ENCODE data around the gene ROS1.

ROS1 gene

DNA sequence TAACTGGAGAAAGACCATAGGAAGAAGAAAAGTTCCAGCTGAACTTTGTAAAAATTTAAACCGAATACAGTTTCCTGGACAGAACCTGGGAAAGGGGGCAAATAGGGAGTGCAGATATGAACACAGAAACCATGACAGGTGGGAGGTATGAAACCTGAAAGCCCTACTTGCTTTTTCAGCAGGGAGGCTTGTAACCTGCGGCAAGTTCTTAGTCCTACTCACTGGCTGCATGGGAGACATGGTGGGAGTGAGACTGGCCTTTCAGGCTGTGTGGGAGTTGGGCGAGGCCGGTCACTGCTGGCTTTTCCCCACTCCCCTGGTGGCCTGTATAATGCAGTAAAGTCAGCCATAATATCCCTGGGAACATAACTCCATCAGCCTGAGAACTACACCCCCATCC is 54.2 kb downstream of the ROS1 start:
- no peak overlapping the region for H3K27ac ChIP-seq (ENCODE audit: insufficient read depth in 1 of 2, low read depth in 1 of 2, low read length in 2 of 2, poor library complexity in 1 of 2, severe bottlenecking in 2 of 2)
- ChIA-PET POLR2A (no interaction called here), CTCF (no interaction called here)
- DNase-seq = no peak
- H3K4me1 ChIP-seq (ENCODE audit: control extremely low read depth in 1 of 4, control insufficient read depth in 4 of 4, insufficient read depth in 4 of 4, low read length in 3 of 4) = no peaks in the 10 kb centered on the region
- 93% methylated on average over 2 of the region's 4 CpGs for WGBS (ENCODE audit: insufficient coverage)
- H3K27me3 ChIP-seq (replicated peaks in 2 of 5; ENCODE audit: control insufficient read depth in 4 of 5, insufficient read depth in 5 of 5, low read length in 4 of 5) = peaks cover 0 to 6% (median 0%) of the 10 kb centered on the region in 5 experiments
- H3K4me3 ChIP-seq (ENCODE audit: control insufficient read depth in 1 of 7, extremely low read depth in 1 of 7, insufficient read depth in 4 of 7, low read depth in 2 of 7, low read length in 6 of 7) = no peak overlapping the region
- H3K9me3 ChIP-seq (ENCODE audit: control extremely low read depth in 1 of 5, control insufficient read depth in 4 of 5, insufficient read depth in 2 of 5, low read depth in 1 of 5, low read length in 4 of 5) = peaks cover 0 to 2% (median 0%) of the 10 kb centered on the region in 5 experiments
- no peaks in the 10 kb centered on the region for H3K36me3 ChIP-seq (ENCODE audit: control insufficient read depth in 4 of 4, insufficient read depth in 4 of 4, low read length in 3 of 4)

DNA sequence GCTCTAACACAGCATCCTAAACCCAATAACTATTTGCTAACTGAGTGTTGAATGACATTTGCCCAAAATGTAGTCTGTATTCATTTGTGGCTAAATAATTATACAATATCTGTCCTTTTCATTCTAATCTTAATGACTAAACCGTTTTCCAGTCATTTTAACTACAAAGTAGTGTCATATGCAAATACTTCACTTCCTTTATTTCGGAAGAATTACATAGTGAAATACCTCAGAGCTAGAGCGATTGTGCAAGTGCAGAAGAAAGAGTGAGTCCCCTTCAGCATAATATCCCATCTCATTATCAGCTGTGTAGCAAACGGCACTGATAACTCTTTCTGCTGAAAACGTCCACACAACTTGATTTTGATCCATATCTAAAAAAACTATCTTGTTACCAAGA is 66.2 kb downstream of the ROS1 start:
- no peak overlapping the region for H3K4me3 ChIP-seq (ENCODE audit: control insufficient read depth in 1 of 7, extremely low read depth in 1 of 7, insufficient read depth in 4 of 7, low read depth in 2 of 7, low read length in 6 of 7)
- DNase-seq = no peak
- POLR2A ChIA-PET = no interaction called here
- H3K27me3 ChIP-seq (replicated peaks in 2 of 5; ENCODE audit: control insufficient read depth in 4 of 5, insufficient read depth in 5 of 5, low read length in 4 of 5) = peaks cover 0 to 1% (median 0%) of the 10 kb centered on the region in 5 experiments
- CTCF ChIA-PET = no interaction called here
- no peaks in the 10 kb centered on the region for H3K9me3 ChIP-seq (ENCODE audit: control extremely low read depth in 1 of 5, control insufficient read depth in 4 of 5, insufficient read depth in 2 of 5, low read depth in 1 of 5, low read length in 4 of 5)
- H3K36me3 ChIP-seq (ENCODE audit: control insufficient read depth in 4 of 4, insufficient read depth in 4 of 4, low read length in 3 of 4) = no peaks in the 10 kb centered on the region
- no peak overlapping the region for H3K27ac ChIP-seq (ENCODE audit: insufficient read depth in 1 of 2, low read depth in 1 of 2, low read length in 2 of 2, poor library complexity in 1 of 2, severe bottlenecking in 2 of 2)
- H3K4me1 ChIP-seq (ENCODE audit: control extremely low read depth in 1 of 4, control insufficient read depth in 4 of 4, insufficient read depth in 4 of 4, low read length in 3 of 4) = no peaks in the 10 kb centered on the region
- WGBS (ENCODE audit: insufficient coverage) = 60% methylated on average over 1 of the region's 5 CpGs

DNA sequence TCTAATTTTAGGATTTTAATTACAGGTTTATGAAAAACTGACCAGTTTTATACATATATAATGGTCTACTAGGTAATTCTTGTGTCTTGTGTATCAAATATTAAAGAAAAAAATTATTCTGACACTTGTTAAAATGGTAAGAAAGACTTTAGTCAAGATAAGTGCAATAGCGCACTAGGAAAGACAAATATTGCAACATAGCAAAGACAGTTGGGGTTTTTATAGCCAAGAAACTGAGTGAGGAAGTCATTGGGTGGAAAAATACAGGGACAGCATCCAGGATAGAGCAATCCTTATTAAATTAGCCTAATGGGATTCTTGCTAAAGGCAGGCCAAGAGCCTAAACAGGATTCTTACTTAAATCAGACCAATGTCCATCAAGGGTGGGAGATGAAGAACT is 71.1 kb downstream of the ROS1 start:
- peaks cover 0 to 3% (median 0%) of the 10 kb centered on the region in 5 experiments for H3K27me3 ChIP-seq (replicated peaks in 2 of 5; ENCODE audit: control insufficient read depth in 4 of 5, insufficient read depth in 5 of 5, low read length in 4 of 5)
- no peak overlapping the region for H3K27ac ChIP-seq (ENCODE audit: insufficient read depth in 1 of 2, low read depth in 1 of 2, low read length in 2 of 2, poor library complexity in 1 of 2, severe bottlenecking in 2 of 2)
- CTCF ChIA-PET = no interaction called here
- no peak overlapping the region for H3K4me3 ChIP-seq (ENCODE audit: control insufficient read depth in 1 of 7, extremely low read depth in 1 of 7, insufficient read depth in 4 of 7, low read depth in 2 of 7, low read length in 6 of 7)
- no peaks in the 10 kb centered on the region for H3K9me3 ChIP-seq (ENCODE audit: control extremely low read depth in 1 of 5, control insufficient read depth in 4 of 5, insufficient read depth in 2 of 5, low read depth in 1 of 5, low read length in 4 of 5)
- POLR2A ChIA-PET = no interaction called here
- H3K4me1 ChIP-seq (ENCODE audit: control extremely low read depth in 1 of 4, control insufficient read depth in 4 of 4, insufficient read depth in 4 of 4, low read length in 3 of 4) = no peaks in the 10 kb centered on the region
- 100% methylated on average over 1 of the region's 1 CpG for WGBS (ENCODE audit: insufficient coverage)
- DNase-seq = no peak
- no peaks in the 10 kb centered on the region for H3K36me3 ChIP-seq (ENCODE audit: control insufficient read depth in 4 of 4, insufficient read depth in 4 of 4, low read length in 3 of 4)

DNA sequence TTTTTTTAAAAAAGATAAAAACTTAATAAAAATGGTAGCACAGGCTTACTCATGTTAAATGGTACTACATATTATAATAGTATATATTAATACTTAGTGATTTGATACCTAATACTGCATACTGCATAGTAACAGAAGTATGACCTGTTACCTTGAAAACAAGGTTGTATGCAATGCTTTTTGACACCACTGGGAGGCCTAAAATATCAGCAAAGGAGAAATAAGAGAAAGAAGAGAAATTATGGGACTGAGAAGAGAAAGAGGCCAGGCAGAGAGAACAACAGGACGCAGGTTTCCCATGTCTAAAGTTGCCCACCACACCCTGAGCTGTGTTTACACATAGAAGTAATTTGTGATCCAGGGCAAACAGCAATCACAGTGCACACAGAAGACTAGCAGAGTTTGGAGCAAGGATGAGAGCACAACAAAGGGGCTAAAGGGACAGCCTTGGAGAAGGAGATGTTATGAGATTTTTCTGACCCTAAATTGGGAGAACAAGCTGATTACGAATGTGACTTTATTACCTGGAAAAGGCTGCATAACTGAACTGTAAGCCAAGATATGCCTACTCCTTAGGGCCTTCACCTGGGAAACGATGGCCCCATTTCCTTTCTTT is 73.2 kb downstream of the ROS1 start:
- no peaks in the 10 kb centered on the region for H3K36me3 ChIP-seq (ENCODE audit: control insufficient read depth in 4 of 4, insufficient read depth in 4 of 4, low read length in 3 of 4)
- ChIA-PET CTCF (interaction anchor here (0.8 to 1.0 kb wide), 2 partner anchors 194 to 251 kb away, joined by 3 read pairs; no protein-coding TSS in a partner anchor), POLR2A (no interaction called here)
- H3K27me3 ChIP-seq (replicated peaks in 2 of 5; ENCODE audit: control insufficient read depth in 4 of 5, insufficient read depth in 5 of 5, low read length in 4 of 5) = peaks cover 0 to 3% (median 0%) of the 10 kb centered on the region in 5 experiments
- H3K4me3 ChIP-seq (ENCODE audit: control insufficient read depth in 1 of 7, extremely low read depth in 1 of 7, insufficient read depth in 4 of 7, low read depth in 2 of 7, low read length in 6 of 7) = no peak overlapping the region
- WGBS (ENCODE audit: insufficient coverage) = 100% methylated on average over 1 of the region's 3 CpGs
- H3K9me3 ChIP-seq (ENCODE audit: control extremely low read depth in 1 of 5, control insufficient read depth in 4 of 5, insufficient read depth in 2 of 5, low read depth in 1 of 5, low read length in 4 of 5) = no peaks in the 10 kb centered on the region
- DNase-seq = peak in 1 of 3 donors; percentile 4
- H3K4me1 ChIP-seq (ENCODE audit: control extremely low read depth in 1 of 4, control insufficient read depth in 4 of 4, insufficient read depth in 4 of 4, low read length in 3 of 4) = no peaks in the 10 kb centered on the region
- H3K27ac ChIP-seq (ENCODE audit: insufficient read depth in 1 of 2, low read depth in 1 of 2, low read length in 2 of 2, poor library complexity in 1 of 2, severe bottlenecking in 2 of 2) = no peak overlapping the region

DNA sequence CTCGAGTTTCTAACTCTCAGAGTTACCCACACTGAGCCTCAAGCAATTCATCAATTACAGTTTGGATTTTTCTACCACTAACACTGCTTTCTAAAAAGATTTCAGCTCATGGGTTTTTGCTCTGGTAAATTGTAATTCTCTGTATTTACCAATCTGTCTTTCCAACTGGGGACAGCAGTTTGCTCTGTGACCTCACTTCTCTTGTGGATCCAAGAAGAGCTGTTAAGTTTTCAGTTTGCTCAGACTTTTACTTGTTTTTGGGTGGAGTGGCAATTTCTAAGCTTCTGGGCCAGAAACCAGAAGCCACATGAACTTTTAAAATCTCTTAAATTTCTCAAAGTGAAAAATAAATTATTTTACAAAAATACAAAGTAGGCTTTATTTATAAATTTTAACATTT is 74.2 kb downstream of the ROS1 start:
- H3K4me3 ChIP-seq (ENCODE audit: control insufficient read depth in 1 of 7, extremely low read depth in 1 of 7, insufficient read depth in 4 of 7, low read depth in 2 of 7, low read length in 6 of 7) = no peak overlapping the region
- CTCF ChIA-PET = no interaction called here
- WGBS (ENCODE audit: insufficient coverage) = 67% methylated on average over 1 of the region's 1 CpG

DNA sequence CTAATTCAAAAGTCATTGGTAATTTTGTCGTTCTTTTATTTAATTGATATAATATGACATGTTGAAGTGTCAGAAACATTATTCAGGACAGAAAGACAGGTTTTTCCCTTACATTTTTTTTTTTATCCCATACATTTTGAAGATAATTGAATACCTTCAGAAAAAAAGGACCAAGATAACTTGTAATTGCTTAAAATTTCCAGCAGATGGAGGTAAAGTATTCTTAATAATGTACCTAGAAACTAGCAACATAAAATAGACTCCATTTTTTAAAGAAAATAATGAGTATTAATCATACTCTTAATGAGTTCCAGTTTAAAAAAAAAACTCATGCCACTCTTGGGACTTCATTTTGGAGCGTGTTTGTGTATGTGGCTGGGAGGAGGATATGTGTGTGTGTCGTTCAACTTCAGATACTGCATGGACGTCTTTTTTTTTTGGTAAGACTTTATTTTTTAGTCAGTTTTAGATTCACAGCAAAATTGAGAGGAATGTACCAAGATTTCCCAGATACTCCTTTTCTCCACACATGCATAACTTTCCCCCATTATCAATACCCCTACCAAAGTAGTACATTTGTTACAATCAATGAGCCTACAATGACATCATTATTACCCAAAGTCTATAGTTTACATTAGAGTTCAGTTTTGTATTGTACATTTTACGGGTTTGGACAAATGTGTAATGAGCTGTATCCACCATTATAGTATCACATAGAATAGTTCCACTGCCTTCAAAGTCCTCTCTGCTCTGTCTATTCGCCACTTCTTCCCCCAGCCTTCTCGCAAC is 79.4 kb downstream of the ROS1 start:
- ChIA-PET CTCF (no interaction called here), POLR2A (no interaction called here)
- WGBS (ENCODE audit: insufficient coverage) = 100% methylated on average over 2 of the region's 7 CpGs
- no peaks in the 10 kb centered on the region for H3K4me1 ChIP-seq (ENCODE audit: control extremely low read depth in 1 of 4, control insufficient read depth in 4 of 4, insufficient read depth in 4 of 4, low read length in 3 of 4)
- H3K36me3 ChIP-seq (ENCODE audit: control insufficient read depth in 4 of 4, insufficient read depth in 4 of 4, low read length in 3 of 4) = no peaks in the 10 kb centered on the region
- H3K27ac ChIP-seq (ENCODE audit: insufficient read depth in 1 of 2, low read depth in 1 of 2, low read length in 2 of 2, poor library complexity in 1 of 2, severe bottlenecking in 2 of 2) = no peak overlapping the region
- no peaks in the 10 kb centered on the region for H3K9me3 ChIP-seq (ENCODE audit: control extremely low read depth in 1 of 5, control insufficient read depth in 4 of 5, insufficient read depth in 2 of 5, low read depth in 1 of 5, low read length in 4 of 5)
- DNase-seq = peak; percentile 12 to 31 (median 28)
- peak overlapping the region in 1 of 7 experiments; percentile 39 for H3K4me3 ChIP-seq (ENCODE audit: control insufficient read depth in 1 of 7, extremely low read depth in 1 of 7, insufficient read depth in 4 of 7, low read depth in 2 of 7, low read length in 6 of 7)
- peaks cover 3 to 5% (median 3%) of the 10 kb centered on the region in 5 experiments for H3K27me3 ChIP-seq (replicated peaks in 2 of 5; ENCODE audit: control insufficient read depth in 4 of 5, insufficient read depth in 5 of 5, low read length in 4 of 5)

More for the DNA sequence above, 74.2 kb downstream of the ROS1 start:
- H3K4me1 ChIP-seq (ENCODE audit: control extremely low read depth in 1 of 4, control insufficient read depth in 4 of 4, insufficient read depth in 4 of 4, low read length in 3 of 4) = no peaks in the 10 kb centered on the region
- H3K27ac ChIP-seq (ENCODE audit: insufficient read depth in 1 of 2, low read depth in 1 of 2, low read length in 2 of 2, poor library complexity in 1 of 2, severe bottlenecking in 2 of 2) = no peak overlapping the region
- DNase-seq = no peak
- H3K27me3 ChIP-seq (replicated peaks in 2 of 5; ENCODE audit: control insufficient read depth in 4 of 5, insufficient read depth in 5 of 5, low read length in 4 of 5) = peaks cover 0 to 3% (median 0%) of the 10 kb centered on the region in 5 experiments
- POLR2A ChIA-PET = no interaction called here
- no peaks in the 10 kb centered on the region for H3K36me3 ChIP-seq (ENCODE audit: control insufficient read depth in 4 of 4, insufficient read depth in 4 of 4, low read length in 3 of 4)
- no peaks in the 10 kb centered on the region for H3K9me3 ChIP-seq (ENCODE audit: control extremely low read depth in 1 of 5, control insufficient read depth in 4 of 5, insufficient read depth in 2 of 5, low read depth in 1 of 5, low read length in 4 of 5)

DNA sequence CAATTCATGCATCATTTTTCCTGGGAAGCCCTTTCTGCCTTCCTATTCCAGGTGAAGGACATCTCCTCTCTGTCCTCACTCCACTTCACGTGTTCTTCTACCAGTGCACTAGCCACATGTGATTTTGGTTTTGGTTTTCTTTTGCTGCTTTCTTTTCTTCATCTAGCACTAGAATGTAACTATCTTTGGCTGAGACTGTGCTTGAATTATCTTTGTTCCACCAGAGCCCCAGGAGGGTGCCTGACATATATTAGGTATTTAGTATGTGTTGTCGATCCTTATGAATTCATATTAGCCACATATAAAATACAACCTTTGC is 80.5 kb downstream of the ROS1 start:
- no peak overlapping the region for H3K4me3 ChIP-seq (ENCODE audit: control insufficient read depth in 1 of 7, extremely low read depth in 1 of 7, insufficient read depth in 4 of 7, low read depth in 2 of 7, low read length in 6 of 7)
- no peaks in the 10 kb centered on the region for H3K9me3 ChIP-seq (ENCODE audit: control extremely low read depth in 1 of 5, control insufficient read depth in 4 of 5, insufficient read depth in 2 of 5, low read depth in 1 of 5, low read length in 4 of 5)
- DNase-seq = no peak
- 100% methylated on average over 1 of the region's 2 CpGs for WGBS (ENCODE audit: insufficient coverage)
- H3K27ac ChIP-seq (ENCODE audit: insufficient read depth in 1 of 2, low read depth in 1 of 2, low read length in 2 of 2, poor library complexity in 1 of 2, severe bottlenecking in 2 of 2) = no peak overlapping the region
- H3K27me3 ChIP-seq (replicated peaks in 2 of 5; ENCODE audit: control insufficient read depth in 4 of 5, insufficient read depth in 5 of 5, low read length in 4 of 5) = peaks cover 3 to 7% (median 4%) of the 10 kb centered on the region in 5 experiments
- no peaks in the 10 kb centered on the region for H3K4me1 ChIP-seq (ENCODE audit: control extremely low read depth in 1 of 4, control insufficient read depth in 4 of 4, insufficient read depth in 4 of 4, low read length in 3 of 4)
- H3K36me3 ChIP-seq (ENCODE audit: control insufficient read depth in 4 of 4, insufficient read depth in 4 of 4, low read length in 3 of 4) = no peaks in the 10 kb centered on the region
- CTCF ChIA-PET = no interaction called here
- POLR2A ChIA-PET = no interaction called here

Data from common myeloid progenitor, CD34-positive (primary cell).